A172 (cell line): ENCODE measurements around the gene TRAPPC5. TPM values are rescaled to one million over a fixed set of nuclear protein-coding genes. Genes with fewer than 3 reads are reported as not detected.

Experiments used
- DNase-seq: peaks from one replicate; pipeline ENCODE4 v3.0.0-alpha.2; 2015; ENCODE audit warnings: low spot score
- total RNA-seq: library from RNA; depleted of rRNA; stranded (reverse); fragments of >200 nt; shearing (Covaris generic); gene quantifications from 2 replicates; pipeline ENCODE4 v1.2.3, GENCODE V29; 2014; rRNA removed

TRAPPC5 gene
- total RNA-seq, 1 experiment from 2014 or later, result 176 TPM

DNA sequence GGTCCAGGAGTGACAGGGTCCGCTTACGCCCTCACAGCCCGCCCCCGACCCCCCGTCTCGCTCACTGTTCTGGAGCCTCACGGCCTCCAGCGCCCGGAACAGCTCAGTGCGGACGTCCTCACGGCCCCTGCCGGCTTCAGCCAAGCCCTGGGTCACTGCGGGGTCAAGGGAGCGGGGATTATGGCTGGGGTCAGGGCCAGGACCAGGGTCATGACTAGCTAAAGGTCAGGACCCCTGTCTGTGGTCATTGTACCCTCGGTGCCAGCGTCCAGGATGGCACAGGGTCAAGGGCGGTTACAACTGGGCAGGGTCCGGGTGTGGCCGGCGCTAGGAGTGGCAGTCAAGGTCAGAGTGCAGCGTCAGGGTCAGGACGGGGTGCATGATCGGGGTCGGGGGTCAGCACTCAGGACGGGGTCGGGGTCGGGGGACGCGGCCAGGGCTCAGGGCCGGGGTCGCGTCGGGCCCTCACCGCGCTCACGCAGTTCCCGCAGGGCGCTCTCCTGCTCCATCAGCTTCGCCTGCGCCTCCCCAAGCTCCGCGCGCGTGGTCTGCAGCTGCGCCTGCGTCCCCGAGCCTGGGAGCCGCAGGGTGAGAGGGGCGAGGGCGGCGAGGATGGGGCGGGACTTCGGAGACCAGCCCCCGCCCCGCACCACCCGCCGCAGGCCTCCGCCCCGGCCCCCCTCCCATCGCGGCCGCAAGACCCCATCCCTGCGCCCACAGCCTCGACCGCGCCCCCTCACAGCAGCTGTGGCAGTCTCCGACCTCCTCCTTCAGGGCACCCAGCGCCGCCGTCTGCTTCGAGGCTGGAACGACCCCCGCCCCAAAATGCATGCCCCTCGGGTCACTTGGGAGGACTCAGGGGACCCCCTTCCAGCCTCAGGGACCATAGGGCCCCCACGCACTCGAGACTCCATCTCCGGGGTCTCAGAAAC is 49.9 kb downstream of the TRAPPC5 start:
- DNase-seq, result no peak

- no peak for DNase-seq
Measured at GRCh38 chr19:7731218-7731595, 50.6 kb downstream of the TRAPPC5 start.

GRCh38 chr19:7731615-7732014 is 51.0 kb downstream of the TRAPPC5 start:
- DNase-seq, result no peak

- DNase-seq, result no peak
Measured at GRCh38 chr19:7732045-7732444, 51.4 kb downstream of the TRAPPC5 start, which contains the start of gene CLEC4G. TSS of gene CLEC4G (minus strand) at chr19:7732110. CDS start at chr19:7732102, 8 bp downstream.

DNA sequence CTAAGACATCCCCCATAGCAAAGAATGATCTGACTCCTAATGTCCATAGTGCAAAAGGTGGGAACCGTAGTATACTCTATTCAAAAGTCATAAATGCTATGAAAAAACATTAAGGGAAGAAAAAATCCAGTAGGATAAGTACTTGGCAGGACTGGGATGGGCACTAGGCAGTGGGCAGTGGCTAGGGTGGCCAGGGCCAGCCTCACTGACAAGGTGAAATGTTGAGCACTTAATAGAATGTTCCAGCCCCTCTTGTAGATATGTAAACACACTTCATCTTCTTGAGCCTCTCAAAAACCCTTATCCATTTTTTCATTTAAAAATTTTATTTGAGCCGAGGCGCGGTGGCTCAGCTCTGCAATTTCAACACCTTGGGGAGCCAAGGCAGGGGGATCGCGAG is 52.7 kb downstream of the TRAPPC5 start:
- DNase-seq, result no peak

DNA sequence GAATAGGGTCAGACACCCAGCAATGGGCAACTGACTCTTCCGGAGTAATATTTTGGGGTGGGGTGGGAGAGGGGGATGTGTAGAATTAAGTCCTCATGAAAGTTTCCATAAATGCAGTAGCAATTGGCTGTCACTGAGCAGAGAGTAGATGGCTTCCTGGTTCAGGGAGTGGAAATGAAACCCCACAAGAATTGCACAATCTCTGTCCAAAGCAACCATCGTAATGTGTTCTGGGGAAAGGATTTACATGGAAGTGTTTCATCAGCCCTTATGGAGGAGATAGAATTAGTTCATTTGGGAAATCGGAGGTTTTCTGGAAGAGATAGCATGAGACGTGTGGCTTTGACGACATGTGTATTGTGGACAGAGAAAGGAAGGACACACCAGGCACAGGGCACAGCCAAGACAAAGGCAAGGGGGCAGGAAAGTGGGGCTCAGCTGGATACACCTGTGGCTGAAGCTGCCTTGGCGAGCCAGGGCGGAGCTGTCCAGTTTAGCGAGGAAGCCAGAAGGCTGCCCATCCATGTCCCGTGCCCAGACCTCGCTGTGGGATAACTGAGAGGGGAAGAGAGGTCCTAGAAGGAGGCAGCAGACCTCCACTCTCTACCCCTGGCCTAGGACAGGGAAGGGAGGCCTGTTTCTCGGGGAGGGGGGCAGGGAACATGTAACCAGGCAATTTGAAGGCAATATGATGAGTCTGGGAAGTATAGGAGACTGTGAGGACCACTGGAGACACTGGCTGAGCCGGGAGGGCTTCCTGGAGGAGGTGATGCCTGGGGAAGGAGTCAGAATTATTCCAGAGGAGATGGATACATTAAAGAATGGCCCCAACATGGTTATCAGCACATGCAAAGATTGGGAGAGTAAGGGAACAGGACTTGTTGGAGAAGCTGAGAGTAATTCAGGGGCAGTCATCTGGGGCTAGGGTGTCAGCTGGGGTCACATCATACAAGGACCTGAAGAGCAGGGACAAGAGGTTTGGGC is 53.9 kb downstream of the TRAPPC5 start:
- DNase-seq, result no peak

DNA sequence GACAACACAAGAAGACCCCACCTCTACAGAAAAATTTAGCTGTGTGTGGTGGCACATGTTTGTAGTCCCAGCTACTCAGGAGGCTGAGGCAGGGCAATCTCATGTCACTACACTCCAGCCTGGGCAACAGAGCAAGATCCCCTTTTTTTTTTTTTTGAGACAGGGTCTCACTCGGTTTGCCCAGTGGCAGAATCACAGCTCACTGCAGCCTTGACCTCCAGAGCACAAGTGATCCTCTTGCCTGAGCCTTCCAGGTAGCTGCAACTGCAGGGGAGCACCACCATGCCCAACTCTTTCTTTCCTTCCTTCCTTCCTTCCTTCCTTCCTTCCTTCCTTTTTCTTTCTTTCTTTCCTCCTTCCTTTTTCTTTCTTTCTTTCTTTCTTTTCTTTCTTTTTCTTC is 55.5 kb downstream of the TRAPPC5 start:
- DNase-seq, result no peak

DNA sequence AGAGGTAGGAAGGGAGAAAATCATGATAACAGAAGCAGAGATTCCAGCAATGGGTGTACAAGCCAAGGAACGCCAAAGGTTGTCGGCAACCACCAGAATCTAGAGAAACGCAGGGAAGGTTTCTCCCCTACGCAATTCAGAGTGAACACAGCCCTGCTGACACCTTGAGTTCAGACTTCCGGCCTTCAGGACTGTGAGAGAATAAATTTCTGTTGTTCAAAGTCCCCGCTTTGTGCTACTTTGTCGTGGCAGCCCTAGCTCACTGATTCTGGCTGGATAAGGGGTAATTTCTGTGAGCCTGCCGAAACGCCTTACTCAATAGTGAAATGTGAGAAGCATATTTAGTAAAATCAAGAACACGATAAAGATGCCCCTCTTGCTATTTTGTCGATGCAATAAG is 56.6 kb downstream of the TRAPPC5 start:
- DNase-seq, result no peak

Other genes with a start within 250 kb of the TRAPPC5 start
- 3.0 and 6.7 TPM in 2 replicates for gene PEX11G, start 191.8 kb upstream of the TRAPPC5 start, total RNA-seq
- 47.8 and 72.7 TPM in 2 replicates for gene ZNF358, start 164.7 kb upstream of the TRAPPC5 start, total RNA-seq
- 3.1 and 5.0 TPM in 2 replicates for gene MCOLN1, start 158.2 kb upstream of the TRAPPC5 start, total RNA-seq
- gene PNPLA6, start 145.1 kb upstream of the TRAPPC5 start, total RNA-seq, result 105 and 138 TPM in 2 replicates
- 1.5 and 2.6 TPM in 2 replicates for gene CAMSAP3, start 85.0 kb upstream of the TRAPPC5 start, total RNA-seq
- gene XAB2, start 51.3 kb upstream of the TRAPPC5 start, total RNA-seq, result 40.0 and 43.2 TPM in 2 replicates
- gene PET100, start 51.0 kb upstream of the TRAPPC5 start, total RNA-seq, result 35.8 and 76.6 TPM in 2 replicates
- not detected in 2 replicates for gene PCP2, start 47.1 kb upstream of the TRAPPC5 start, total RNA-seq
- 0.12 and 0.84 TPM in 2 replicates for gene STXBP2, start 43.7 kb upstream of the TRAPPC5 start, total RNA-seq
- gene RETN, start 11.8 kb upstream of the TRAPPC5 start, total RNA-seq, result not detected in 2 replicates
- not detected in 2 replicates for gene MCEMP1, start 3.7 kb upstream of the TRAPPC5 start, total RNA-seq
- gene FCER2, start 21.3 kb downstream of the TRAPPC5 start, total RNA-seq, result not detected in 2 replicates
- not detected in 2 replicates for gene CLEC4G, start 51.3 kb downstream of the TRAPPC5 start, total RNA-seq
- not detected in 2 replicates for gene CD209, start 66.7 kb downstream of the TRAPPC5 start, total RNA-seq
- gene CLEC4M, start 82.4 kb downstream of the TRAPPC5 start, total RNA-seq, result 0.12 TPM in 1 of 2 replicates, not detected in the other
- gene EVI5L, start 149.4 kb downstream of the TRAPPC5 start, total RNA-seq, result 20.2 and 21.1 TPM in 2 replicates
- gene PRR36, start 193.6 kb downstream of the TRAPPC5 start, total RNA-seq, result 1.0 and 1.2 TPM in 2 replicates
- gene LRRC8E, start 207.7 kb downstream of the TRAPPC5 start, total RNA-seq, result 30.8 and 33.7 TPM in 2 replicates
- 7.1 and 12.7 TPM in 2 replicates for gene MAP2K7, start 223.0 kb downstream of the TRAPPC5 start, total RNA-seq
- gene TGFBR3L, start 234.0 kb downstream of the TRAPPC5 start, total RNA-seq, result 0.34 TPM in 1 of 2 replicates, not detected in the other
- gene SNAPC2, start 239.5 kb downstream of the TRAPPC5 start, total RNA-seq, result 30.6 and 44.5 TPM in 2 replicates
- 24.3 and 37.0 TPM in 2 replicates for gene CTXN1, start 245.3 kb downstream of the TRAPPC5 start, total RNA-seq